ENCODE measurements around the gene ITGB5. TPM values are rescaled to one million over a fixed set of nuclear protein-coding genes. Genes with fewer than 3 reads are reported as not detected.

ITGB5 gene, protein sequence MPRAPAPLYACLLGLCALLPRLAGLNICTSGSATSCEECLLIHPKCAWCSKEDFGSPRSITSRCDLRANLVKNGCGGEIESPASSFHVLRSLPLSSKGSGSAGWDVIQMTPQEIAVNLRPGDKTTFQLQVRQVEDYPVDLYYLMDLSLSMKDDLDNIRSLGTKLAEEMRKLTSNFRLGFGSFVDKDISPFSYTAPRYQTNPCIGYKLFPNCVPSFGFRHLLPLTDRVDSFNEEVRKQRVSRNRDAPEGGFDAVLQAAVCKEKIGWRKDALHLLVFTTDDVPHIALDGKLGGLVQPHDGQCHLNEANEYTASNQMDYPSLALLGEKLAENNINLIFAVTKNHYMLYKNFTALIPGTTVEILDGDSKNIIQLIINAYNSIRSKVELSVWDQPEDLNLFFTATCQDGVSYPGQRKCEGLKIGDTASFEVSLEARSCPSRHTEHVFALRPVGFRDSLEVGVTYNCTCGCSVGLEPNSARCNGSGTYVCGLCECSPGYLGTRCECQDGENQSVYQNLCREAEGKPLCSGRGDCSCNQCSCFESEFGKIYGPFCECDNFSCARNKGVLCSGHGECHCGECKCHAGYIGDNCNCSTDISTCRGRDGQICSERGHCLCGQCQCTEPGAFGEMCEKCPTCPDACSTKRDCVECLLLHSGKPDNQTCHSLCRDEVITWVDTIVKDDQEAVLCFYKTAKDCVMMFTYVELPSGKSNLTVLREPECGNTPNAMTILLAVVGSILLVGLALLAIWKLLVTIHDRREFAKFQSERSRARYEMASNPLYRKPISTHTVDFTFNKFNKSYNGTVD
- 122 TPM for total RNA-seq
- long read RNA-seq, full-length matches to known transcripts: 359 of 437 reads
- long read RNA-seq, partial matches to known transcripts: 17 of 437 reads
- long read RNA-seq, other reads (novel, unspliced or antisense): 61 of 437 reads

- Histone ChIP-seq H3K9me3 (replicated peaks) (no peaks in the 10 kb centered on the region), H3K27ac (replicated peaks) (peak within 1 kb of the TSS; percentile 93), H3K36me3 (no peaks in the 10 kb centered on the region), H3K27me3 (ENCODE audit: low read depth) (no peaks in the 10 kb centered on the region), H3K4me1 (peaks cover 53% of the 10 kb centered on the region), H3K4me3 (peak within 1 kb of the TSS; percentile 94)
- intact Hi-C loops (cut with micrococcal nuclease): no loop called here
- TF ChIP-seq, protein P1, sequence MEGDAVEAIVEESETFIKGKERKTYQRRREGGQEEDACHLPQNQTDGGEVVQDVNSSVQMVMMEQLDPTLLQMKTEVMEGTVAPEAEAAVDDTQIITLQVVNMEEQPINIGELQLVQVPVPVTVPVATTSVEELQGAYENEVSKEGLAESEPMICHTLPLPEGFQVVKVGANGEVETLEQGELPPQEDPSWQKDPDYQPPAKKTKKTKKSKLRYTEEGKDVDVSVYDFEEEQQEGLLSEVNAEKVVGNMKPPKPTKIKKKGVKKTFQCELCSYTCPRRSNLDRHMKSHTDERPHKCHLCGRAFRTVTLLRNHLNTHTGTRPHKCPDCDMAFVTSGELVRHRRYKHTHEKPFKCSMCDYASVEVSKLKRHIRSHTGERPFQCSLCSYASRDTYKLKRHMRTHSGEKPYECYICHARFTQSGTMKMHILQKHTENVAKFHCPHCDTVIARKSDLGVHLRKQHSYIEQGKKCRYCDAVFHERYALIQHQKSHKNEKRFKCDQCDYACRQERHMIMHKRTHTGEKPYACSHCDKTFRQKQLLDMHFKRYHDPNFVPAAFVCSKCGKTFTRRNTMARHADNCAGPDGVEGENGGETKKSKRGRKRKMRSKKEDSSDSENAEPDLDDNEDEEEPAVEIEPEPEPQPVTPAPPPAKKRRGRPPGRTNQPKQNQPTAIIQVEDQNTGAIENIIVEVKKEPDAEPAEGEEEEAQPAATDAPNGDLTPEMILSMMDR (IDR thresholded peaks at IDR 0.05; ENCODE audit: borderline replicate concordance): no peak
- peak; percentile 86 for DNase-seq
Measured at GRCh38 chr3:124887177-124887931, at the start of gene ITGB5. Gene ITGB5, minus strand, starts transcription at chr3:124887365. Its CDS starts 365 bp downstream, at chr3:124887000.

DNA sequence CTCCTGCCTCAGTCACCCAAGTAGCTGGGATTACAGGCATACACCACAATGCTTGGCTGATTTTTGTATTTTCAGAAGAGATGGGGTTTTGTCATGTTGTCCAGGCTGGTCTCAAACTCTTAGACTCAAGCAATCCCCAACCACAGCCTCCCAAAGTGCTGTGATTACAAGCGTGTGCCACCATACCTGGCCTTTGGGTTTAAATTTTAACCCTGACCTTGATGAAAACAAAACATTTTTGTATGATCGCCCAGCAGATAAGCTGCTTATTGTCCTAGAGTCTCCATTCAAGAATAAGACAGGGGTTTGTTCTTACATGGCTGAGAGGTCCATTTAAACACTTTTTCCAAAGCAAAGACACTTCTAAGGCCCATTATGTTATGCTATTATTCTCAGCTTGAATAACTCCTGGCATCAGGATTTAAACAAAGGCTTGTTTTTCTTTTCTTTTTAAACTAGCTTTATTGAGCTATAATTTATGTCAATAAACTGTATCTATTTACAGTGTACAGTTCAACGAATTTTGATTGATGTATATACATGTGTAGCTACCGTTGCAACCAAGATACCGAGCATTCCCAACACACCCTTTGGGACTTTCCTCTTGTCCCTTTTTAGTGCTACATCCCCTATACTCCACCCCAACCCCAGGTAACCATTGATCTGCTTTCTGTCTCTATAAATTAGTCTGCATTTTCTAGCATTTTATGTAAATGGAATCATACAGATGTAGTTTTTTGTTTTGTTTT, 48.8 kb upstream of the ITGB5 start:
- H3K27ac ChIP-seq (replicated peaks): no peak overlapping the region
- H3K4me3 ChIP-seq: no peak overlapping the region
- intact Hi-C loops (cut with micrococcal nuclease): loop anchor here (10.0 kb wide), 1 partner anchor 499 kb away; no protein-coding TSS in a partner anchor
- peaks cover 4% of the 10 kb centered on the region for H3K9me3 ChIP-seq (replicated peaks)
- DNase-seq: no peak
- TF ChIP-seq, protein P1 (IDR thresholded peaks at IDR 0.05; ENCODE audit: borderline replicate concordance): no peak
- H3K4me1 ChIP-seq: no peaks in the 10 kb centered on the region
- H3K27me3 ChIP-seq (ENCODE audit: low read depth): no peaks in the 10 kb centered on the region
- H3K36me3 ChIP-seq: no peaks in the 10 kb centered on the region

GRCh38 chr3:124935264-124935663, 48.1 kb upstream of the ITGB5 start:
- DNase-seq: no peak
- Histone ChIP-seq H3K4me3 (no peak overlapping the region), H3K36me3 (no peaks in the 10 kb centered on the region), H3K27ac (replicated peaks) (no peak overlapping the region), H3K9me3 (replicated peaks) (peaks cover 4% of the 10 kb centered on the region), H3K4me1 (no peaks in the 10 kb centered on the region), H3K27me3 (ENCODE audit: low read depth) (no peaks in the 10 kb centered on the region)
- TF ChIP-seq, protein P1 (IDR thresholded peaks at IDR 0.05; ENCODE audit: borderline replicate concordance): no peak
- intact Hi-C loops (cut with micrococcal nuclease): loop anchor here (10.0 kb wide), 1 partner anchor 500 kb away; no protein-coding TSS in a partner anchor

- Histone ChIP-seq H3K4me1 (no peaks in the 10 kb centered on the region), H3K27me3 (ENCODE audit: low read depth) (no peaks in the 10 kb centered on the region), H3K9me3 (replicated peaks) (peaks cover 4% of the 10 kb centered on the region), H3K36me3 (no peaks in the 10 kb centered on the region), H3K27ac (replicated peaks) (no peak within 1 kb of the TSS), H3K4me3 (no peak within 1 kb of the TSS)
- TF ChIP-seq, protein P1 (IDR thresholded peaks at IDR 0.05; ENCODE audit: borderline replicate concordance): no peak
- no peak for DNase-seq
- intact Hi-C loops (cut with micrococcal nuclease): loop anchor here (10.0 kb wide), 1 partner anchor 500 kb away; no protein-coding TSS in a partner anchor
Measured at GRCh38 chr3:124934577-124934976, 47.4 kb upstream of the ITGB5 start, which contains the start of gene MUC13. Gene MUC13, minus strand, starts transcription at chr3:124934751. Its CDS starts 39 bp downstream, at chr3:124934712.
